Stimulated activated CD4-positive, alpha-beta T cell treated with anti-CD3 and anti-CD28 coated beads, Interleukin-1b, Interleukin-23, amount 100 ng/mL, for 48 hours (primary cell): ENCODE data around the gene ST3GAL5.
"Not testable (repeated sequence)": the region's sequence is repeated elsewhere in the genome, so short reads cannot be mapped to it uniquely, and the experiment has no call there.

Source experiments
- DNase-seq: peaks from one replicate; pipeline ENCODE4 v3.0.0-alpha.2; 2020

The ST3GAL5 gene

GRCh38 chr2:85888684-85889626 lies at the start of gene ST3GAL5:
TSS of gene ST3GAL5 (minus strand) at chr2:85888990. CDS start at chr2:85888905, 85 bp downstream.
- peak; percentile 87 for DNase-seq

GRCh38 chr2:85938456-85938855 lies 49.7 kb upstream of the ST3GAL5 start:
- no peak for DNase-seq

DNA sequence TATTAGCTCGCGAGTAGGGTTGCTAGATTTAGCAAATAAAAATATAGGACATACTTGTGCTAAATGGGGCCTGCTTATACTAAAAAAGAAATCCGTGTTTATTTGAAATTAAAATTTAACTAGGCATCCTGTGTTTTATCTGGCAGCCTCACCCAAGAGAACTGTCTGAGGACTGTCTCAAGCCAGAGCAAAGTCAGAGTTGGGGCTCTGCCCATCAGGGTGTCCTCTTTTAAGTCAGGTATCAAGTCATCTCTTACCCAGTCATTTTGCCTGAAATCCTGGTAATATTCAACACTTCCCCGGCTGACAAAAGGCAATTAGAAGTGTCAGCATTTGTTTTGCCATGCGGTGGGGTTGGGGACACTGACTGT lies 48.3 kb upstream of the ST3GAL5 start:
- no peak for DNase-seq

- DNase-seq = no peak
Observed at GRCh38 chr2:85936421-85937068, 47.8 kb upstream of the ST3GAL5 start.

DNA sequence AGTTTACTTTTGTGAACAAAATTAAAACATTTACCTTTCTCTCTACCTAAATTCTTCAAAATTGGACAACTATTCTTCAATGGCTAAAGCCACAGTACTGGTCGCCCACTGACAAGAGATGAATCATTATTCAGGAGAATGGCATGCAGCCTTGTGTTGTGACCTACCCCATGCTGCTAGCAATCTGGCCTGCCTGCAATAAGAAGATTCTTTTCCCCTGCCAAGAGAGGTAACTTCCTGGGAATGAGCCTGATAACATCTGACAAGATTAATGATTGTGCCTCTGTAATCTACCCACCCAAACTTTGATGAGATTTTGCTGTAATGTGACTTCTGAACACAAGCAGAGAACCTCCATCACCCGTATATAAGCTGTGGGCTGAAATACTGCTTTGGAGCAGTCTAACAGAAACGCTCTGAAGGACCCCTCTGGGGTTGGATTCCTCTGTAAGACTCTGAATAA lies 47.0 kb upstream of the ST3GAL5 start:
- no peak for DNase-seq

DNA sequence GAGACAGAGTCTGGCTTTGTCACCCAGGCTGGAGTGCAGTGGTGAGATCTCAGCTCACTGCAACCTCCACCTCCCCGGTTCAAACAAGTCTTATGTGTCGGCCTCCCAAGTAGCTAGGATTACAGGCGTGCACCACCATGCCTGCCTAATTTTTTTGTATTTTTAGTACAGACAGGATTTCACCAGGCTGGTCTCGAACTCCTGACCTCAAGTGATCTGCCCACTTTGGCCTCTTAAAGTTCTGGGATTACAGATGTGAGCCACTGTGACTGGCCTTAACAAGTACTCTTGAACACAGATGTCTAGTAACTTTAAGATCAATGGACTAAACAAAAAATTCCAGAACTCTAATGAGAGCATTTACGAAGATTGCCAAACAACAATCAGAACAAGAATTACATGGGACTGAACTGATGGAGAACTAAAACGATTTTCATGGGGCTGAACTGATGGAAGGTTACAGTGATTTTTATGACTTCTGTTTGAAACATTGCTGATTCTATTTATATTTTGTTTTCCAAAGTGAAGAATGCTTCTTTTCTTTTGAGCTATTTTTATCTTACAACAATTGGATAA lies 46.5 kb upstream of the ST3GAL5 start:
- DNase-seq = no peak

GRCh38 chr2:85933753-85934594 lies 45.2 kb upstream of the ST3GAL5 start:
- peak; percentile 9 for DNase-seq

- not testable (repeated sequence) for DNase-seq
Observed at GRCh38 chr2:85931151-85931550, 42.4 kb upstream of the ST3GAL5 start.

DNA sequence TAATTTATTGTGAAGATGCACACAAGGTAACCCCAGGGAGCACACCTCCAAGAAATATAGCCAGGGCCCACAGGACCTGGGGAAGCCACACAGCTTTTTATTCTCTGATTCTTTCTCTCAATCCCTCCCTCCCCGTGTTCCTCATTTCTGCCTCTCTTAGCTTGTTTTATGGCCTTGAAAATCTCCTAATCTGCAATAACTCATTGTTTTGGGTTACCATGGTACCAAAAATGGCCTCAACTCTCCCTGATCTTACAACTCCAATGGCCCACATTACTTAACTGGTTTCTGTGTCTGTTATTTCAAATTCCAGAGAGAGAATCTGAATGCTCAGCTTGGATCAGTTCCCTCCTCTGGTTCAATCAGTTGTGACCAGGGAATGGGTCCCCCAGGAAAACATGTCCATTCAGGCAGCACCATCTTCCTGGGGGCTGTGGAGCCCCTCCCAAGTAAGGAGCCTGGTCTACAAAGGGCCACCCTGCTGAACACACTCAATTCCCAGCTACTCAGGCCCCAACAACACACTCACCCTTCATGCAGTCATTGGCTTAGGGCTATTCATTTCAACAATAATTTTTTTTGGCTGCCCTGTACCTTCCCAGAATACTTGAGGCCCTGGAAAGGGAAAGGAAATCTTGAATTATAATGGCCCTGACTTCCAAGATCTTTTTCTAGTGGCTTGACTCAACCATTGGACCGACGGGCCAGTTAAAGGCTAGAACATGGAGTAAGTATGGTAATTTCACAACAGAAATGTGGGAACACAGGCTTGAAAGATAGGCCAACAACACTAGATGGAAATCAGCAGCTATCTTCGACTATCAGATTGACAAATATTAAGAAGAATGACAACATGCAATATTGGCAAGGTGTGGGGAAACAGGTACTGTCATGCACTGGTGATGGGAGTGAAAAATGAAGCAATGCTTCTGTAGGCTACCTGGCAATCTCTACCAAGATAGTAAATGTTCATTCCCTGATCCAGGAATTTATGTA lies 41.6 kb upstream of the ST3GAL5 start:
- DNase-seq = no peak

DNA sequence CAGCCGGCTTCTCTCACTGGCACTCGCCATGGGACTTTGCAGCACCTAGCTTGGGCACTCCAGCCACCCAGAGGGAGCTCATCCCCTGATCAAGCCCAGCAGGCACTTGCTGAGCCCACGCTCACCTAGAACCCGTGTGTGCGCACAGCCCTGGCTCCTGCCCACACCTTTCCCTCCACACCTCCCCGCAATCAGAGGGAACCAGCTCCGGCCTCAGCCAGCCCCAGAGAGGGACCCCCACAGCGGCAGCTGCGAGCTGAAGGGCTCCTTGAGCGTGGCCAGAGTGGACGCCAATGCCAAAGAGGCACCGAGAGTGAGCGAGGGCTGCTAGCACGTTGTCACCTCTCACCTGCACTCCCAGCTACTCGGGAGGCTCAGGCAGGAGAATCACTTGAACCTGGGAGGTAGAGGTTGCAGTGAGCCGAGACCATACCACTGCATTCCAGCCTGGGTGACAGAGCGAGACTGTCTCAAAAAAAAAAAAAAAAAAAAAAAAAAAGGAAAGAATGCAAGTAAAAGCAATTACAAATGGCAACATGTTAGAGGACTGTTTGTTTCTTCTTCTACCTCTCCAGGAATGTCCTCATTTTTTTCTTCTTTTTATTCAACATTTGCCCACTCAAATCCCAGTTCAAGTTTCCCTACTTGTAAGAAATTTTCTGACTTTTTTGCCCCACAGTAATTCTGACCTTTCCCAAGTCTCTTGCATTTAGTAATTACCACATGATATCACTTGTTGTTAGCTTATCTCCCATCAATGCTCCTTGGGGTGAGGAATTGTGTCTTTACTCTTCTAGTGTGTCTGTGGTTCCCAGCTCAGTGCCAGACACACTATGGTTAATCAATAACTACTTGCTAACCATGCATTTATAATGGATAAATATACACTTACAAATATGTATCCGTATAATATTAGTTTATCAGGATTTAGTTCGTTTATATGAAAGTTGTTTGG lies 40.6 kb upstream of the ST3GAL5 start:
- DNase-seq = no peak

GRCh38 chr2:85926931-85927661 lies 38.3 kb upstream of the ST3GAL5 start:
- DNase-seq = no peak

DNA sequence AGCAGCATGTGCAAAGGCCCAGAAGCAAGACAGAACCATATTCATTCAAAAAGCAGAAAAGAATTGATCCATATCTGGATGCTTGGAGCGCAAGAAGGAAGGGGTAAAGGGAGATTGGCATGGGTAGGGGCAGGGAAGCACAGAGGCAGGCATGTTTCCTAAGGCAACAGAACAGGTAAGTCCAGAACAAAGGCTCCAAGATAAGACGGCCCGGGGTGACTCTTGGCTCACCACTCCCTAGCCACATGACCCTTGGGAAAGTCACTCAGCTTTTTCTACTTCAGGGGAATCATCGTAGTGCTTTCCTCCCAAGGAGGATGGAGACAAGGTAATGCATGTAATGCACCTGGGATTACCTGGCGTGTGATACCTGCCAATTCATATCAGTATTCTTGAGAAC lies 37.7 kb upstream of the ST3GAL5 start:
- DNase-seq = no peak

DNA sequence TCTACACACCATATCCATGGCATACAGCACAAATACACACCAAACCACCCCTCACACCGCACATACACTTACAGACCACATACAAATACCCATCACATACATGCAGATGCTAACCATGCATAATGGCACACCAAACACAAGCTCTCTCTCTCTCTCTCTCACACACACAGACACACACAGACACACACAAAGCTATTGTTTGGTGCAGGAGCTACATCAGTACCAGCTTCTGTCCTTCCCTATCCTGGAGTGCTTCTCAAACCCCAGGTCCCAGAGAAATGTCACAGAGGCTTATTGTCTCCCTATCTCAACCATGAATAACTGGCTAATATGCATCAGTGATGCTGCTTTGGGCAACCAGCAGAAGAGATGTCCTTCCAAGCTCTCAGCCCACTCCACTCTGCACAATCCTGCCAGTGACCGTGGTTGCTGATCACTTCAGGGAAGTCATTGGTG lies 36.5 kb upstream of the ST3GAL5 start:
- no peak for DNase-seq

DNA sequence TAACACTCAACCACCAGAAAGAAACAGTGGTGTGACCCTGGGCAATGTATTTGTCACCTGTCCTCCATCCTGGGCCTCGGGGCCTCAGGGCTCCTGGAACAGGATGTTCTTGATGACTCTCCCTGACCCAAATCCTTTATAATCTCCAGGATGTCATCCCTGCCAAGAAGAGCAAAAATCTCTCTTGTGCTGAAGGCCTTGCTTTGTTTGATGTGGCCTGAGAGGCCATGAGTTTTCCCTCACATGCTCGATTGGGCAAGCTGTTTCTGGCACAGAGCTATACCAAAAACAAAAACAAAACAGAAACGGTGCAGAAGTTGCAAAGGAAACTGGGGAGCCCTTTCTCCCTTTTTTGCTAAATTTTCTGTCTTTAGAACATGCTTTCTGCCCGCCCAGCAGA lies 35.7 kb upstream of the ST3GAL5 start:
- no peak for DNase-seq

DNA sequence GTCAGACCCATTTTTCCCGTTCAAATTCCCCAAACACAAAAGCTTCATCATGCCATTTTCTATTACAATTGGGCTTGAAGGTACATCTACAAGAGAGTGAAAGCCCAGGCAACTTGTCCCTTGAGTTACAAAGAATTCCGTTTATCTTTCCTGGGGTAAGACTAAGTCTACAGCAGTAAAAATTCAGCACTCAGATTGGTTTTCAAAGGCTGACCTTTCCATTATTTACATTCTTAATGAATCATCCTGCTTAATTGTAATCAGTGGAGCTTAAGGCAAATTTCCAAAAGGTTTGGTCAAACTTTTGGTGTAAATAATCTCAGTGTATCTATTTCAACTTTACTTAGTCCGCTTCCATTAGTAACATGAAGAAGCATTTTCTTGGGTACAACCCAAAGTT lies 33.4 kb upstream of the ST3GAL5 start:
- no peak for DNase-seq

DNA sequence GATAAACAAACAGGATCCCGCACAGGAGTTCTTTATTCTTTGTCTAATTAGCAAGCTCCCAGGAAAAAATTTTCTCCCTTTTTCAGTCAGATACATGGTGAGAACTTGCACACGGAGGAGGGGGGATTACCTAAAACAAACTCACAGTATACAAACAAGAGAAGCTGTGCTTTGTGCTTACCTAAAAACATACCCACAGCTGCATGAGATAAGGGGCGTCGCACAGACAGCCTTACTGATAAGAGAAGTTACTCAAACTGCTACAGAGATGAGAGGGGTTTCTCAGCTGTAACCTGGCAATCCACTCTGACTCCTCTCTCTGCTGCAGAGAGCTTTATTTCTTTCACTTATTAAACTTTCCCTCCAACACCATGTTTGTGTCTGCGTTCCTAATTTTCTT lies 32.9 kb upstream of the ST3GAL5 start:
- DNase-seq = no peak

- no peak for DNase-seq
Observed at GRCh38 chr2:85920810-85921545, 32.2 kb upstream of the ST3GAL5 start.

GRCh38 chr2:85917887-85918795 lies 29.4 kb upstream of the ST3GAL5 start:
- DNase-seq = no peak
